Neural cell (in vitro differentiated cells): ENCODE results near the gene HEBP1. TPM values are rescaled to one million over a fixed set of nuclear protein-coding genes. Genes with fewer than 3 reads are reported as not detected.

ENCODE experiments used
- H2AFZ ChIP-seq: fragments of 200-600, 300-800 bp; sonication (generic), shearing (Covaris generic); 2 replicates; pipeline ENCODE4 v1.6.0; 2014; ENCODE audit warnings: low read depth, mild to moderate bottlenecking, antibody characterized with exemption, low read length, moderate library complexity
- H3F3A ChIP-seq: fragments of 200-600 bp; shearing (Covaris generic); 2 replicates; pipeline ENCODE4 v1.6.1; 2016; ENCODE audit warnings: mild to moderate bottlenecking, moderate library complexity, mixed read lengths, antibody characterized with exemption, low read length; ENCODE audit not compliant: insufficient read depth, poor library complexity, severe bottlenecking
- H3K27ac ChIP-seq: fragments of 200-600, 300-800 bp; sonication (generic), shearing (Covaris generic); 2 replicates; pipeline ENCODE4 v1.5.1; 2014; ENCODE audit warnings: mild to moderate bottlenecking, low read length, moderate library complexity
- H3K27me3 ChIP-seq: fragments of 300-800, 200-600 bp; sonication (generic), shearing (Covaris generic); 2 replicates; pipeline ENCODE4 v1.6.0; 2014; ENCODE audit warnings: mild to moderate bottlenecking, low read depth, low read length, moderate library complexity; ENCODE audit not compliant: insufficient read depth
- H3K36me3 ChIP-seq: fragments of 300-800, 200-600 bp; sonication (generic), shearing (Covaris generic); 2 replicates; pipeline ENCODE4 v1.5.1; 2014; ENCODE audit warnings: mild to moderate bottlenecking, antibody characterized with exemption, low read length, moderate library complexity; ENCODE audit not compliant: insufficient read depth
- H3K4me2 ChIP-seq: fragments of 300-800, 200-600 bp; sonication (generic), shearing (Covaris generic); 2 replicates; pipeline ENCODE4 v1.6.0; 2014; ENCODE audit warnings: mild to moderate bottlenecking, low read length
- H3K4me3 ChIP-seq: fragments of 300-800, 200-600 bp; sonication (generic), shearing (Covaris generic); 2 replicates; pipeline ENCODE4 v1.5.1; 2014; ENCODE audit warnings: mild to moderate bottlenecking, low read length, moderate library complexity
- H3K79me2 ChIP-seq: fragments of 200-600 bp; shearing (Covaris generic); replicated peaks from 2 replicates; pipeline ENCODE4 v1.6.0; 2014; ENCODE audit warnings: mild to moderate bottlenecking, low read length, moderate library complexity; ENCODE audit not compliant: insufficient read depth
- H3K9ac ChIP-seq: fragments of 300-800, 200-600 bp; sonication (generic), shearing (Covaris generic); 2 replicates; pipeline ENCODE4 v1.6.1; 2016; ENCODE audit warnings: mild to moderate bottlenecking, low read length, mixed read lengths
- H3K9me2 ChIP-seq: fragments of 200-600 bp; shearing (Covaris generic); 2 replicates; pipeline ENCODE4 v1.6.1; 2016; ENCODE audit warnings: mild to moderate bottlenecking, low read length, mixed read lengths; ENCODE audit not compliant: insufficient read depth
- H3K9me3 ChIP-seq: fragments of 200-600, 300-800 bp; sonication (generic), shearing (Covaris generic); 2 replicates; pipeline ENCODE4 v1.6.1; 2016; ENCODE audit warnings: mild to moderate bottlenecking, mixed run types, low read length, moderate library complexity, mixed read lengths
- H4K20me1 ChIP-seq: fragments of 200-600 bp; shearing (Covaris generic); 2 replicates; pipeline ENCODE4 v1.6.1; 2016; ENCODE audit warnings: mild to moderate bottlenecking, mixed run types; ENCODE audit not compliant: insufficient read depth
- EP300 ChIP-seq: fragments of 450-650 bp; conservative IDR thresholded peaks from 2 replicates; pipeline ENCODE4 v1.6.1; 2014; ENCODE audit warnings: antibody characterized with exemption, mild to moderate bottlenecking, moderate library complexity; ENCODE audit not compliant: poor library complexity, severe bottlenecking
- EZH2 ChIP-seq: fragments of 200-600, 300-800 bp; shearing (Covaris generic), sonication (generic); IDR thresholded peaks from 2 replicates; pipeline ENCODE4 v1.6.1; 2014; ENCODE audit warnings: antibody characterized with exemption, low read length, borderline replicate concordance, mild to moderate bottlenecking; ENCODE audit not compliant: insufficient read depth, poor library complexity, severe bottlenecking
- MXI1 ChIP-seq: fragments of 450-650 bp; conservative IDR thresholded peaks from 2 replicates; pipeline ENCODE4 v1.6.1; 2014; ENCODE audit warnings: antibody characterized with exemption, mild to moderate bottlenecking; ENCODE audit not compliant: poor library complexity, severe bottlenecking
- POLR2AphosphoS5 ChIP-seq: IDR thresholded peaks from 2 replicates; pipeline ENCODE4 v1.6.1; 2012
- RAD21 ChIP-seq: fragments of 450-650 bp; conservative IDR thresholded peaks from 2 replicates; pipeline ENCODE4 v1.6.1; 2014; ENCODE audit warnings: antibody characterized with exemption, mild to moderate bottlenecking, moderate library complexity
- REST ChIP-seq: IDR thresholded peaks from 2 replicates; pipeline ENCODE4 v1.6.1; 2012; ENCODE audit warnings: borderline replicate concordance
- SMC3 ChIP-seq: fragments of 450-650 bp; conservative IDR thresholded peaks from 2 replicates; pipeline ENCODE4 v1.6.1; 2014; ENCODE audit warnings: antibody characterized with exemption, mild to moderate bottlenecking, moderate library complexity; ENCODE audit not compliant: poor library complexity
- TAF1 ChIP-seq: IDR thresholded peaks from 2 replicates; pipeline ENCODE4 v1.6.1; 2012; ENCODE audit warnings: low read depth
- polyA plus RNA-seq: library from polyadenylated mRNA; depleted of rRNA; stranded (reverse); fragments of >200 nt; gene quantifications from 2 replicates; pipeline ENCODE4 v1.2.3, GENCODE V29; 2014
- TF ChIP-seq, protein P1 (sequence below): fragments of 450-650 bp; IDR thresholded peaks from 2 replicates; pipeline ENCODE4 v1.5.1; 2014; ENCODE audit warnings: antibody characterized with exemption, mild to moderate bottlenecking, moderate library complexity; ENCODE audit not compliant: poor library complexity, severe bottlenecking

The HEBP1 gene
- polyA plus RNA-seq, 1 donor from 2014 or later: 1.2 TPM

- Histone ChIP-seq H3K27ac (no peak overlapping the region), H3K4me3 (no peak overlapping the region)
These were observed 6.7 kb downstream of the HEBP1 start for GRCh38 chr12:12993367-12993766.

GRCh38 chr12:12992418-12993130, 7.5 kb downstream of the HEBP1 start:
- no peak overlapping the region for H3K9ac ChIP-seq
- H4K20me1 ChIP-seq: no peaks in the 10 kb centered on the region
- no peaks in the 10 kb centered on the region for H3K9me2 ChIP-seq
- H3K27me3 ChIP-seq: no peaks in the 10 kb centered on the region
- H3F3A ChIP-seq: no peaks in the 10 kb centered on the region
- H3K36me3 ChIP-seq: no peaks in the 10 kb centered on the region
- TF ChIP-seq EZH2: no peak
- TF ChIP-seq SMC3: no peak
- TF ChIP-seq RAD21: no peak
- no peak for TF ChIP-seq POLR2AphosphoS5
- H3K4me3 ChIP-seq: no peak overlapping the region
- no peaks in the 10 kb centered on the region for H3K79me2 ChIP-seq
- no peak overlapping the region for H2AFZ ChIP-seq
- H3K27ac ChIP-seq: no peak overlapping the region
- H3K4me2 ChIP-seq: no peak overlapping the region
- H3K9me3 ChIP-seq: no peaks in the 10 kb centered on the region

More at GRCh38 chr12:12993367-12993766, 6.7 kb downstream of the HEBP1 start:
- Histone ChIP-seq H3K36me3 (no peaks in the 10 kb centered on the region), H3K9ac (no peak overlapping the region), H3F3A (no peaks in the 10 kb centered on the region), H3K27me3 (no peaks in the 10 kb centered on the region), H2AFZ (no peak overlapping the region), H3K4me2 (no peak overlapping the region), H3K9me2 (no peaks in the 10 kb centered on the region), H4K20me1 (no peaks in the 10 kb centered on the region), H3K79me2 (no peaks in the 10 kb centered on the region), H3K9me3 (no peaks in the 10 kb centered on the region)
- no peak for TF ChIP-seq REST
- TF ChIP-seq TAF1: no peak
- no peak for TF ChIP-seq POLR2AphosphoS5
- no peak for TF ChIP-seq SMC3
- no peak for TF ChIP-seq EP300
- TF ChIP-seq MXI1: no peak
- TF ChIP-seq, protein P1, sequence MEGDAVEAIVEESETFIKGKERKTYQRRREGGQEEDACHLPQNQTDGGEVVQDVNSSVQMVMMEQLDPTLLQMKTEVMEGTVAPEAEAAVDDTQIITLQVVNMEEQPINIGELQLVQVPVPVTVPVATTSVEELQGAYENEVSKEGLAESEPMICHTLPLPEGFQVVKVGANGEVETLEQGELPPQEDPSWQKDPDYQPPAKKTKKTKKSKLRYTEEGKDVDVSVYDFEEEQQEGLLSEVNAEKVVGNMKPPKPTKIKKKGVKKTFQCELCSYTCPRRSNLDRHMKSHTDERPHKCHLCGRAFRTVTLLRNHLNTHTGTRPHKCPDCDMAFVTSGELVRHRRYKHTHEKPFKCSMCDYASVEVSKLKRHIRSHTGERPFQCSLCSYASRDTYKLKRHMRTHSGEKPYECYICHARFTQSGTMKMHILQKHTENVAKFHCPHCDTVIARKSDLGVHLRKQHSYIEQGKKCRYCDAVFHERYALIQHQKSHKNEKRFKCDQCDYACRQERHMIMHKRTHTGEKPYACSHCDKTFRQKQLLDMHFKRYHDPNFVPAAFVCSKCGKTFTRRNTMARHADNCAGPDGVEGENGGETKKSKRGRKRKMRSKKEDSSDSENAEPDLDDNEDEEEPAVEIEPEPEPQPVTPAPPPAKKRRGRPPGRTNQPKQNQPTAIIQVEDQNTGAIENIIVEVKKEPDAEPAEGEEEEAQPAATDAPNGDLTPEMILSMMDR: no peak
- no peak for TF ChIP-seq RAD21
